ENCODE results near the gene CCDC87. TPM values are rescaled to one million over a fixed set of nuclear protein-coding genes. Genes with fewer than 3 reads are reported as not detected.
"Not testable (repeated sequence)": the region's sequence is repeated elsewhere in the genome, so short reads cannot be mapped to it uniquely, and the experiment has no call there.

CCDC87 gene
- total RNA-seq, 2 donors from 2014 or later = 0.19 to 0.50 TPM

GRCh38 chr11:66548774-66549630 lies 43.9 kb downstream of the CCDC87 start:
- Mint-ChIP-seq H3K36me3 (peaks cover 0 to 4% of the 10 kb centered on the region in 2 donors), H3K9me3 (no peaks in the 10 kb centered on the region), H3K27ac (no peak overlapping the region)
- no peak for DNase-seq (ENCODE audit: low spot score in 2 of 2)
- ATAC-seq = no peak

- ATAC-seq = no peak
- Mint-ChIP-seq H3K36me3 (peaks cover 0 to 4% of the 10 kb centered on the region in 2 donors), H3K27ac (no peak overlapping the region), H3K9me3 (no peaks in the 10 kb centered on the region)
- DNase-seq (ENCODE audit: low spot score in 2 of 2) = no peak
Observed at GRCh38 chr11:66548041-66548440, 44.8 kb downstream of the CCDC87 start.

- ATAC-seq (no peak), DNase-seq (ENCODE audit: low spot score in 2 of 2) (no peak)
- Mint-ChIP-seq H3K9me3 (no peaks in the 10 kb centered on the region), H3K36me3 (peaks cover 0 to 4% of the 10 kb centered on the region in 2 donors), H3K27ac (no peak overlapping the region)
Observed at GRCh38 chr11:66547662-66548009, 45.2 kb downstream of the CCDC87 start.

GRCh38 chr11:66546966-66547661 lies 45.7 kb downstream of the CCDC87 start:
- no peak for DNase-seq (ENCODE audit: low spot score in 2 of 2)
- ATAC-seq = no peak
- H3K9me3 Mint-ChIP-seq = no peaks in the 10 kb centered on the region
- peak overlapping the region in 1 of 2 donors; percentile 76 for H3K27ac Mint-ChIP-seq
- peaks cover 0 to 4% of the 10 kb centered on the region in 2 donors for H3K36me3 Mint-ChIP-seq

GRCh38 chr11:66546368-66546965 lies 46.4 kb downstream of the CCDC87 start, which contains the start of gene ACTN3:
TSS of gene ACTN3 (plus strand) at chr11:66546903. CDS start at chr11:66546938, 35 bp downstream.
- H3K9me3 Mint-ChIP-seq = no peaks in the 10 kb centered on the region
- H3K27ac Mint-ChIP-seq = peak within 1 kb of the TSS; percentile 44 to 78
- DNase-seq (ENCODE audit: low spot score in 2 of 2) = no peak
- peaks cover 0 to 4% of the 10 kb centered on the region in 2 donors for H3K36me3 Mint-ChIP-seq
- ATAC-seq = peak; percentile 0 to 3

- ATAC-seq (peak; percentile 93 to 94), DNase-seq (ENCODE audit: low spot score in 2 of 2) (peak; percentile 94 to 97)
- no peaks in the 10 kb centered on the region for H3K9me3 Mint-ChIP-seq
- H3K36me3 Mint-ChIP-seq = peaks cover 0 to 4% of the 10 kb centered on the region in 2 donors
- peak within 1 kb of the TSS; percentile 58 to 78 for H3K27ac Mint-ChIP-seq
Observed at GRCh38 chr11:66545701-66546367, 47.0 kb downstream of the CCDC87 start, which contains the start of gene ZDHHC24. TSS of gene ZDHHC24 (minus strand) at chr11:66546048. CDS start at chr11:66546003, 45 bp downstream.

GRCh38 chr11:66544952-66545351 lies 47.9 kb downstream of the CCDC87 start:
- peak overlapping the region; percentile 58 to 78 for H3K27ac Mint-ChIP-seq
- H3K9me3 Mint-ChIP-seq; DNase-seq (ENCODE audit: low spot score in 2 of 2); H3K36me3 Mint-ChIP-seq; ATAC-seq: not testable (repeated sequence)

GRCh38 chr11:66543263-66544107 lies 49.4 kb downstream of the CCDC87 start:
- H3K27ac Mint-ChIP-seq = peak overlapping the region; percentile 1 to 76
- H3K9me3 Mint-ChIP-seq = no peaks in the 10 kb centered on the region
- peaks cover 0 to 4% of the 10 kb centered on the region in 2 donors for H3K36me3 Mint-ChIP-seq
- peak; percentile 36 to 65 for DNase-seq (ENCODE audit: low spot score in 2 of 2)
- peak; percentile 10 to 45 for ATAC-seq

- H3K27ac Mint-ChIP-seq = peak overlapping the region in 1 of 2 donors; percentile 76
Observed at GRCh38 chr11:66542362-66542761, 50.5 kb downstream of the CCDC87 start.

GRCh38 chr11:66541892-66542291 lies 51.0 kb downstream of the CCDC87 start:
- DNase-seq (ENCODE audit: low spot score in 2 of 2) (no peak), ATAC-seq (no peak)
- H3K36me3 Mint-ChIP-seq = peaks cover 0 to 4% of the 10 kb centered on the region in 2 donors
- no peaks in the 10 kb centered on the region for H3K9me3 Mint-ChIP-seq
- peak overlapping the region; percentile 52 to 76 for H3K27ac Mint-ChIP-seq

More at GRCh38 chr11:66542362-66542761, 50.5 kb downstream of the CCDC87 start:
- no peak for ATAC-seq
- Mint-ChIP-seq H3K9me3 (no peaks in the 10 kb centered on the region), H3K36me3 (peaks cover 0 to 4% of the 10 kb centered on the region in 2 donors)
- no peak for DNase-seq (ENCODE audit: low spot score in 2 of 2)

- H3K36me3 Mint-ChIP-seq; ATAC-seq; H3K9me3 Mint-ChIP-seq; H3K27ac Mint-ChIP-seq; DNase-seq (ENCODE audit: low spot score in 2 of 2): not testable (repeated sequence)
Observed at GRCh38 chr11:66540598-66540997, 52.3 kb downstream of the CCDC87 start.

Other genes with a start within 250 kb of the CCDC87 start
- gene BRMS1, start 248.0 kb downstream of the CCDC87 start, total RNA-seq = 10 to 100 TPM; 32.1 to 33.5 TPM
- 1 to 10 TPM; 6.5 to 8.9 TPM for gene B4GAT1, start 245.4 kb downstream of the CCDC87 start, total RNA-seq
- 10 to 100 TPM in 1 of 2 donors, 1 to 10 TPM in 1; 6.1 to 10.5 TPM for gene SLC29A2, start 221.3 kb downstream of the CCDC87 start, total RNA-seq
- under 1 TPM; 0.09 to 0.47 TPM for gene NPAS4, start 172.0 kb downstream of the CCDC87 start, total RNA-seq
- gene MRPL11, start 154.2 kb downstream of the CCDC87 start, total RNA-seq = 100 to 1,000 TPM in 1 of 2 donors, 10 to 100 TPM in 1; 81.9 to 131 TPM
- gene PELI3, start 126.2 kb downstream of the CCDC87 start, total RNA-seq = 1 to 10 TPM; 4.2 to 8.5 TPM
- gene DPP3, start 112.6 kb downstream of the CCDC87 start, total RNA-seq = 10 to 100 TPM; 60.4 to 96.4 TPM
- 10 to 100 TPM in 1 of 2 donors, 1 to 10 TPM in 1; 9.1 to 17.5 TPM for gene BBS1, start 82.4 kb downstream of the CCDC87 start, total RNA-seq
- gene ZDHHC24, start 47.0 kb downstream of the CCDC87 start, total RNA-seq = 10 to 100 TPM; 14.0 to 15.4 TPM
- under 1 TPM; 0.31 to 0.57 TPM for gene ACTN3, start 46.2 kb downstream of the CCDC87 start, total RNA-seq
- 10 to 100 TPM in 1 of 2 donors, 1 to 10 TPM in 1; 2.5 to 10.6 TPM for gene CTSF, start 24.5 kb downstream of the CCDC87 start, total RNA-seq
- gene CCS, start 122 bp upstream of the CCDC87 start, total RNA-seq = 10 to 100 TPM; 23.2 to 33.0 TPM
- gene RBM14, start 23.6 kb upstream of the CCDC87 start, total RNA-seq = 100 to 1,000 TPM; 147 to 182 TPM
- gene RBM4, start 45.6 kb upstream of the CCDC87 start, total RNA-seq = 100 to 1,000 TPM in 1 of 2 donors, 10 to 100 TPM in 1; 87.0 to 132 TPM
- gene RBM4B, start 84.8 kb upstream of the CCDC87 start, total RNA-seq = 10 to 100 TPM; 15.2 to 19.8 TPM
- gene SPTBN2, start 136.2 kb upstream of the CCDC87 start, total RNA-seq = 1 to 10 TPM; 1.4 to 1.8 TPM